Measurements from ENCODE around the gene DYNC2LI1.
A peak's percentile ranks its signal among the peaks of the same experiment; 100 is the strongest.

The DYNC2LI1 gene

GRCh38 chr2:43818761-43819160 is 44.9 kb downstream of the DYNC2LI1 start:
- H3K4me1 ChIP-seq (ENCODE audit: control insufficient read depth in 1 of 2, insufficient read depth in 2 of 2, low read length in 2 of 2) = no peaks in the 10 kb centered on the region
- no peak overlapping the region for H3K4me3 ChIP-seq (ENCODE audit: low read depth in 1 of 2, low read length in 2 of 2)
- H3K36me3 ChIP-seq (ENCODE audit: control insufficient read depth in 1 of 2, insufficient read depth in 2 of 2, low read length in 2 of 2) = no peaks in the 10 kb centered on the region
- peak overlapping the region; percentile 19 for H3K27ac ChIP-seq (ENCODE audit: low read length)
- no peaks in the 10 kb centered on the region for H3K9me3 ChIP-seq (ENCODE audit: control insufficient read depth in 1 of 2, low read length in 2 of 2)
- no peaks in the 10 kb centered on the region for H3K27me3 ChIP-seq (ENCODE audit: low read depth, low read length)

- H3K4me3 ChIP-seq (ENCODE audit: low read depth in 1 of 2, low read length in 2 of 2) = no peak overlapping the region
- H3K4me1 ChIP-seq (ENCODE audit: control insufficient read depth in 1 of 2, insufficient read depth in 2 of 2, low read length in 2 of 2) = no peaks in the 10 kb centered on the region
- no peaks in the 10 kb centered on the region for H3K36me3 ChIP-seq (ENCODE audit: control insufficient read depth in 1 of 2, insufficient read depth in 2 of 2, low read length in 2 of 2)
- H3K27ac ChIP-seq (ENCODE audit: low read length) = peak overlapping the region; percentile 19
- no peaks in the 10 kb centered on the region for H3K27me3 ChIP-seq (ENCODE audit: low read depth, low read length)
- H3K9me3 ChIP-seq (ENCODE audit: control insufficient read depth in 1 of 2, low read length in 2 of 2) = no peaks in the 10 kb centered on the region
Measured at GRCh38 chr2:43819491-43820163, 45.8 kb downstream of the DYNC2LI1 start.

GRCh38 chr2:43822839-43823238 is 49.0 kb downstream of the DYNC2LI1 start:
- no peaks in the 10 kb centered on the region for H3K27me3 ChIP-seq (ENCODE audit: low read depth, low read length)
- no peak overlapping the region for H3K4me3 ChIP-seq (ENCODE audit: low read depth in 1 of 2, low read length in 2 of 2)
- no peak overlapping the region for H3K27ac ChIP-seq (ENCODE audit: low read length)
- H3K36me3 ChIP-seq (ENCODE audit: control insufficient read depth in 1 of 2, insufficient read depth in 2 of 2, low read length in 2 of 2) = no peaks in the 10 kb centered on the region
- no peaks in the 10 kb centered on the region for H3K9me3 ChIP-seq (ENCODE audit: control insufficient read depth in 1 of 2, low read length in 2 of 2)
- no peaks in the 10 kb centered on the region for H3K4me1 ChIP-seq (ENCODE audit: control insufficient read depth in 1 of 2, insufficient read depth in 2 of 2, low read length in 2 of 2)

GRCh38 chr2:43823751-43824150 is 49.9 kb downstream of the DYNC2LI1 start:
- no peaks in the 10 kb centered on the region for H3K4me1 ChIP-seq (ENCODE audit: control insufficient read depth in 1 of 2, insufficient read depth in 2 of 2, low read length in 2 of 2)
- no peaks in the 10 kb centered on the region for H3K27me3 ChIP-seq (ENCODE audit: low read depth, low read length)
- H3K9me3 ChIP-seq (ENCODE audit: control insufficient read depth in 1 of 2, low read length in 2 of 2) = no peaks in the 10 kb centered on the region
- H3K27ac ChIP-seq (ENCODE audit: low read length) = no peak overlapping the region
- H3K36me3 ChIP-seq (ENCODE audit: control insufficient read depth in 1 of 2, insufficient read depth in 2 of 2, low read length in 2 of 2) = no peaks in the 10 kb centered on the region
- H3K4me3 ChIP-seq (ENCODE audit: low read depth in 1 of 2, low read length in 2 of 2) = no peak overlapping the region

GRCh38 chr2:43824512-43824911 is 50.7 kb downstream of the DYNC2LI1 start:
- H3K27me3 ChIP-seq (ENCODE audit: low read depth, low read length) = peaks cover 2% of the 10 kb centered on the region
- H3K4me3 ChIP-seq (ENCODE audit: low read depth in 1 of 2, low read length in 2 of 2) = no peak overlapping the region
- no peaks in the 10 kb centered on the region for H3K36me3 ChIP-seq (ENCODE audit: control insufficient read depth in 1 of 2, insufficient read depth in 2 of 2, low read length in 2 of 2)
- no peaks in the 10 kb centered on the region for H3K4me1 ChIP-seq (ENCODE audit: control insufficient read depth in 1 of 2, insufficient read depth in 2 of 2, low read length in 2 of 2)
- H3K27ac ChIP-seq (ENCODE audit: low read length) = no peak overlapping the region
- H3K9me3 ChIP-seq (ENCODE audit: control insufficient read depth in 1 of 2, low read length in 2 of 2) = no peaks in the 10 kb centered on the region

- Histone ChIP-seq H3K36me3 (ENCODE audit: control insufficient read depth in 1 of 2, insufficient read depth in 2 of 2, low read length in 2 of 2) (no peaks in the 10 kb centered on the region), H3K9me3 (ENCODE audit: control insufficient read depth in 1 of 2, low read length in 2 of 2) (no peaks in the 10 kb centered on the region), H3K4me1 (ENCODE audit: control insufficient read depth in 1 of 2, insufficient read depth in 2 of 2, low read length in 2 of 2) (no peaks in the 10 kb centered on the region), H3K27me3 (ENCODE audit: low read depth, low read length) (peaks cover 6% of the 10 kb centered on the region), H3K4me3 (ENCODE audit: low read depth in 1 of 2, low read length in 2 of 2) (no peak overlapping the region), H3K27ac (ENCODE audit: low read length) (no peak overlapping the region)
Measured at GRCh38 chr2:43824951-43825493, 51.2 kb downstream of the DYNC2LI1 start.

- no peaks in the 10 kb centered on the region for H3K4me1 ChIP-seq (ENCODE audit: control insufficient read depth in 1 of 2, insufficient read depth in 2 of 2, low read length in 2 of 2)
- H3K4me3 ChIP-seq (ENCODE audit: low read depth in 1 of 2, low read length in 2 of 2) = no peak overlapping the region
- no peaks in the 10 kb centered on the region for H3K36me3 ChIP-seq (ENCODE audit: control insufficient read depth in 1 of 2, insufficient read depth in 2 of 2, low read length in 2 of 2)
- peaks cover 6% of the 10 kb centered on the region for H3K27me3 ChIP-seq (ENCODE audit: low read depth, low read length)
- no peak overlapping the region for H3K27ac ChIP-seq (ENCODE audit: low read length)
- no peaks in the 10 kb centered on the region for H3K9me3 ChIP-seq (ENCODE audit: control insufficient read depth in 1 of 2, low read length in 2 of 2)
Measured at GRCh38 chr2:43825841-43826240, 52.0 kb downstream of the DYNC2LI1 start.

- Histone ChIP-seq H3K4me3 (ENCODE audit: low read depth in 1 of 2, low read length in 2 of 2) (no peak overlapping the region), H3K27me3 (ENCODE audit: low read depth, low read length) (peaks cover 6% of the 10 kb centered on the region), H3K4me1 (ENCODE audit: control insufficient read depth in 1 of 2, insufficient read depth in 2 of 2, low read length in 2 of 2) (no peaks in the 10 kb centered on the region)
Measured at GRCh38 chr2:43826305-43827250, 52.7 kb downstream of the DYNC2LI1 start.

GRCh38 chr2:43831543-43832294 is 57.9 kb downstream of the DYNC2LI1 start:
- peaks cover 12% of the 10 kb centered on the region for H3K27me3 ChIP-seq (ENCODE audit: low read depth, low read length)
- peak overlapping the region in 1 of 2 donors; percentile 16 for H3K4me3 ChIP-seq (ENCODE audit: low read depth in 1 of 2, low read length in 2 of 2)
- no peaks in the 10 kb centered on the region for H3K9me3 ChIP-seq (ENCODE audit: control insufficient read depth in 1 of 2, low read length in 2 of 2)
- H3K27ac ChIP-seq (ENCODE audit: low read length) = no peak overlapping the region
- no peaks in the 10 kb centered on the region for H3K4me1 ChIP-seq (ENCODE audit: control insufficient read depth in 1 of 2, insufficient read depth in 2 of 2, low read length in 2 of 2)
- no peaks in the 10 kb centered on the region for H3K36me3 ChIP-seq (ENCODE audit: control insufficient read depth in 1 of 2, insufficient read depth in 2 of 2, low read length in 2 of 2)

More at GRCh38 chr2:43826305-43827250, 52.7 kb downstream of the DYNC2LI1 start:
- Histone ChIP-seq H3K9me3 (ENCODE audit: control insufficient read depth in 1 of 2, low read length in 2 of 2) (no peaks in the 10 kb centered on the region), H3K27ac (ENCODE audit: low read length) (no peak overlapping the region), H3K36me3 (ENCODE audit: control insufficient read depth in 1 of 2, insufficient read depth in 2 of 2, low read length in 2 of 2) (no peaks in the 10 kb centered on the region)

- no peak overlapping the region for H3K27ac ChIP-seq (ENCODE audit: low read length)
Measured at GRCh38 chr2:43832457-43832856, 58.6 kb downstream of the DYNC2LI1 start.

GRCh38 chr2:43837033-43837432 is 63.2 kb downstream of the DYNC2LI1 start:
- H3K4me1 ChIP-seq (ENCODE audit: control insufficient read depth in 1 of 2, insufficient read depth in 2 of 2, low read length in 2 of 2) = no peaks in the 10 kb centered on the region
- H3K9me3 ChIP-seq (ENCODE audit: control insufficient read depth in 1 of 2, low read length in 2 of 2) = no peaks in the 10 kb centered on the region
- no peak overlapping the region for H3K4me3 ChIP-seq (ENCODE audit: low read depth in 1 of 2, low read length in 2 of 2)
- no peaks in the 10 kb centered on the region for H3K36me3 ChIP-seq (ENCODE audit: control insufficient read depth in 1 of 2, insufficient read depth in 2 of 2, low read length in 2 of 2)
- no peak overlapping the region for H3K27ac ChIP-seq (ENCODE audit: low read length)
- H3K27me3 ChIP-seq (ENCODE audit: low read depth, low read length) = peaks cover 5% of the 10 kb centered on the region

More at GRCh38 chr2:43832457-43832856, 58.6 kb downstream of the DYNC2LI1 start:
- Histone ChIP-seq H3K4me3 (ENCODE audit: low read depth in 1 of 2, low read length in 2 of 2) (peak overlapping the region in 1 of 2 donors; percentile 16), H3K9me3 (ENCODE audit: control insufficient read depth in 1 of 2, low read length in 2 of 2) (no peaks in the 10 kb centered on the region), H3K36me3 (ENCODE audit: control insufficient read depth in 1 of 2, insufficient read depth in 2 of 2, low read length in 2 of 2) (no peaks in the 10 kb centered on the region), H3K4me1 (ENCODE audit: control insufficient read depth in 1 of 2, insufficient read depth in 2 of 2, low read length in 2 of 2) (no peaks in the 10 kb centered on the region), H3K27me3 (ENCODE audit: low read depth, low read length) (peaks cover 12% of the 10 kb centered on the region)

Data from muscle layer of duodenum (tissue), 2 donors.